Transverse colon (tissue), 4 donors: ENCODE results near the gene DPP9.

ENCODE experiments used
- CTCF ChIP-seq, 5 experiments: fragments of 200-600 bp in 3 of 5; fragments of 450-650 bp in 2 of 5; sonication (generic) in 3 of 5; IDR thresholded peaks; 1 replicate in 2 of 5; 2 replicates in 3 of 5; pipeline ENCODE4 v1.5.1; 2016 to 2017; ENCODE audit warnings: antibody characterized with exemption in 5 of 5, inconsistent platforms in 3 of 5, mild to moderate bottlenecking in 2 of 5, moderate library complexity in 1 of 5
- EP300 ChIP-seq: sonication (generic); formaldehyde crosslinking; IDR thresholded peaks from one replicate; pipeline ENCODE4 v1.6.1; 2017; ENCODE audit warnings: antibody characterized with exemption, low read depth
- POLR2A ChIP-seq: fragments of 450-650 bp; IDR thresholded peaks from one replicate; pipeline ENCODE4 v1.6.1; 2016; ENCODE audit warnings: antibody characterized with exemption, mild to moderate bottlenecking, moderate library complexity
- POLR2AphosphoS5 ChIP-seq, 3 donors: sonication (generic); formaldehyde crosslinking; IDR thresholded peaks; one replicate each; pipeline ENCODE4 v1.6.1; 2016; ENCODE audit warnings: antibody characterized with exemption in 3 of 3

- TF ChIP-seq CTCF (IDR thresholded peaks at IDR 0.05) (no peak), POLR2A (no peak), POLR2AphosphoS5 (IDR thresholded peaks at IDR 0.05) (no peak), EP300 (no peak)
These were observed 30.6 kb upstream of the DPP9 start for GRCh38 chr19:4754248-4754647.
